Smooth muscle cell (in vitro differentiated cells): ENCODE results near the gene TTC23. TPM values are rescaled to one million over a fixed set of nuclear protein-coding genes. Genes with fewer than 3 reads are reported as not detected.

Experiments
- DNase-seq: peaks from one replicate; lab custom pipeline; 2025; ENCODE audit not compliant: unreplicated experiment; lab: John Stamatoyannopoulos, UW
- H2AFZ ChIP-seq: fragments of 200-600 bp; sonication (generic); 2 replicates; pipeline ENCODE4 v1.6.0; 2016; ENCODE audit warnings: antibody characterized with exemption, low read depth, mild to moderate bottlenecking
- H3F3A ChIP-seq: fragments of 200-600 bp; sonication (generic); 2 replicates; pipeline ENCODE4 v1.6.0; 2017; ENCODE audit warnings: antibody characterized with exemption, low read depth
- H3K27ac ChIP-seq: fragments of 200-600 bp; sonication (generic); 2 replicates; pipeline ENCODE4 v1.5.1; 2016; ENCODE audit warnings: low read depth, mild to moderate bottlenecking
- H3K27me3 ChIP-seq: fragments of 200-600 bp; sonication (generic); 2 replicates; pipeline ENCODE4 v1.6.1; 2016; ENCODE audit warnings: low read depth, mild to moderate bottlenecking
- H3K36me3 ChIP-seq: fragments of 200-600 bp; sonication (generic); 2 replicates; pipeline ENCODE4 v1.5.1; 2016; ENCODE audit warnings: low read depth
- H3K4me1 ChIP-seq: fragments of 200-600 bp; sonication (generic); 2 replicates; pipeline ENCODE4 v1.5.1; 2016; ENCODE audit warnings: low read depth
- H3K4me2 ChIP-seq: fragments of 200-600 bp; sonication (generic); 2 replicates; pipeline ENCODE4 v1.6.0; 2016; ENCODE audit warnings: mild to moderate bottlenecking
- H3K4me3 ChIP-seq: fragments of 200-600 bp; sonication (generic); 2 replicates; pipeline ENCODE4 v1.5.1; 2016; ENCODE audit warnings: mild to moderate bottlenecking
- H3K79me2 ChIP-seq: fragments of 200-600 bp; sonication (generic); 2 replicates; pipeline ENCODE4 v1.6.0; 2016; ENCODE audit warnings: low read depth, mild to moderate bottlenecking
- H3K9ac ChIP-seq: fragments of 200-600 bp; sonication (generic); 2 replicates; pipeline ENCODE4 v1.6.0; 2016; ENCODE audit warnings: low read depth
- H3K9me3 ChIP-seq: fragments of 200-600 bp; sonication (generic); replicated peaks from 2 replicates; pipeline ENCODE4 v1.5.1; 2016; ENCODE audit warnings: low read depth
- H4K20me1 ChIP-seq: fragments of 200-600 bp; sonication (generic); 2 replicates; pipeline ENCODE4 v1.6.0; 2016; ENCODE audit warnings: low read depth
- CTCF ChIP-seq: fragments of 200-600 bp; sonication (generic); IDR thresholded peaks from 2 replicates; pipeline ENCODE4 v1.5.1; 2017; ENCODE audit warnings: borderline replicate concordance, mild to moderate bottlenecking, antibody characterized with exemption; ENCODE audit not compliant: insufficient read depth, poor library complexity, severe bottlenecking
- WGBS: methylation state at CpG from one replicate; pipeline ENCODE4 v1.1.7; 2016; ENCODE audit warnings: low lambda C conversion rate; 5-methylcytosine and 5-hydroxymethylcytosine counted together
- polyA plus RNA-seq: library from polyadenylated mRNA; unstranded; fragments of >200 nt; fragmentation: Nextera tagmentation; extraction: Ambion mirVana; gene quantifications from 2 replicates; pipeline ENCODE4 v1.2.1, GENCODE V29; 2016
- total RNA-seq: library from RNA; depleted of rRNA; stranded (reverse); fragments of >200 nt; gene quantifications from 2 replicates; pipeline ENCODE4 v1.2.3, GENCODE V29; 2014

The TTC23 gene
- total and polyA plus RNA-seq, 2 experiments from 2014 or later: 25.0 to 45.4 TPM

- Histone ChIP-seq H3K9ac (no peak overlapping the region), H2AFZ (no peak overlapping the region), H3K4me1 (no peaks in the 10 kb centered on the region), H3K36me3 (peaks cover 4% of the 10 kb centered on the region), H4K20me1 (no peaks in the 10 kb centered on the region), H3K79me2 (no peaks in the 10 kb centered on the region), H3F3A (no peaks in the 10 kb centered on the region), H3K4me3 (no peak overlapping the region), H3K9me3 (no peaks in the 10 kb centered on the region), H3K27me3 (no peaks in the 10 kb centered on the region), H3K4me2 (no peak overlapping the region), H3K27ac (no peak overlapping the region)
- WGBS: 88% methylated on average over 3 of the region's 3 CpGs
- TF ChIP-seq CTCF: no peak
- no peak for DNase-seq
Measured at GRCh38 chr15:99180086-99180963, 69.1 kb downstream of the TTC23 start.

- Histone ChIP-seq H3K27me3 (no peaks in the 10 kb centered on the region), H2AFZ (no peak overlapping the region), H3K9ac (no peak overlapping the region), H3K4me2 (no peak overlapping the region), H3K9me3 (no peaks in the 10 kb centered on the region), H4K20me1 (no peaks in the 10 kb centered on the region), H3K4me1 (no peaks in the 10 kb centered on the region), H3F3A (no peaks in the 10 kb centered on the region), H3K27ac (no peak overlapping the region), H3K4me3 (no peak overlapping the region), H3K79me2 (no peaks in the 10 kb centered on the region), H3K36me3 (no peaks in the 10 kb centered on the region)
- no peak for DNase-seq
- 91% methylated on average over 2 of the region's 2 CpGs for WGBS
- TF ChIP-seq CTCF: no peak
Measured at GRCh38 chr15:99177679-99178078, 71.7 kb downstream of the TTC23 start.

GRCh38 chr15:99176757-99177156 lies 72.6 kb downstream of the TTC23 start:
- H4K20me1 ChIP-seq: no peaks in the 10 kb centered on the region
- H3K27me3 ChIP-seq: no peaks in the 10 kb centered on the region
- H3K9ac ChIP-seq: no peak overlapping the region
- H2AFZ ChIP-seq: no peak overlapping the region
- peaks cover 7% of the 10 kb centered on the region for H3F3A ChIP-seq
- no peaks in the 10 kb centered on the region for H3K79me2 ChIP-seq
- H3K27ac ChIP-seq: no peak overlapping the region
- no peak for TF ChIP-seq CTCF
- WGBS: 84% methylated on average over 2 of the region's 2 CpGs
- no peak overlapping the region for H3K4me3 ChIP-seq
- no peaks in the 10 kb centered on the region for H3K9me3 ChIP-seq
- H3K4me1 ChIP-seq: no peaks in the 10 kb centered on the region
- DNase-seq: no peak
- H3K36me3 ChIP-seq: peaks cover 3% of the 10 kb centered on the region
- no peak overlapping the region for H3K4me2 ChIP-seq
